ENCODE measurements around the gene GABRA5. TPM values are rescaled to one million over a fixed set of nuclear protein-coding genes. Genes with fewer than 3 reads are reported as not detected.

The GABRA5 gene
- total RNA-seq, 1 donor: 0.43 TPM

DNA sequence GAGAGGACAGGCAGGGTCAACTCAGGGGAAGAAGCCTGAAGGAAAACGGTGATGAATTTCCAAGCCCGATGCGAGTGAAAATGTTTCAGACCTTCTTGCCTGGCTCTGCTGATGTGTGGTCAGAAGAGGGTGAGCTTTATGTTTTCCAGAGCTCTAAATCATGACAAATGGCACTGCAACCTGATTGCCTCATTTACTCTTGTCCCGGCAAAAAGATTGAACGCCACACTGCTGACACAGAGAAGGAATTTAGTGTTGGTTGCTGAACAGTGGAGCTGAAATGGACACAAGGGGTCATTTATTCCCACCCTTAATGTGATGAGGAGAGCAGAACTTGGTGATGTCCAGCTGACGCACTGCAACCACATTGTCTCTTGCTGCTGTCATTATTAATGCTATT, 68.0 kb downstream of the GABRA5 start:
- DNase-seq (ENCODE audit: low read depth): no peak
- H3K4me3 ChIP-seq (ENCODE audit: low read depth, low read length): no peak overlapping the region
- no peak for TF ChIP-seq CTCF (IDR thresholded peaks at IDR 0.05; ENCODE audit: insufficient read depth, low read depth, low read length)

DNA sequence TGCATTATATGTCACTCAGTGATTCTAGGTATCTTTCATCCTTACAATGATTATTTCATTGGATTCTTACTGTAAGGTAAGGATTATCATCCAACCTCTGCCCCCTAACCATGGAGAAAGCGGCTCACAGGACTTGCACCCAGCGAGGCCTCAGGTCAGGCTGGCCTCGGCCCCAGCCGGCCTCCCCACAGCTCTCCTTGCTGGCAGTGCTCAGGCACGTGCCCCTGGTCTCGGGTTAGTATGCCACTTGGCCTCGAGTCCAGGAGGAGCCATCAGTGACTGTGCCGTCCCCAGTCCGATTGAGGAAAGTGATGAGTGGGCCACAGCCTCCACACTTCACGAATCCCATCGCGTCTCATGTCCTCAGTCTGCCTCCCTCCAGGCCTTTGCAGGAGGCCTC, 68.5 kb downstream of the GABRA5 start:
- no peak for DNase-seq (ENCODE audit: low read depth)
- TF ChIP-seq CTCF (IDR thresholded peaks at IDR 0.05; ENCODE audit: insufficient read depth, low read depth, low read length): no peak
- no peak overlapping the region for H3K4me3 ChIP-seq (ENCODE audit: low read depth, low read length)

GRCh38 chr15:26936502-26936901, 69.6 kb downstream of the GABRA5 start:
- DNase-seq (ENCODE audit: low read depth): no peak
- TF ChIP-seq CTCF (IDR thresholded peaks at IDR 0.05; ENCODE audit: insufficient read depth, low read depth, low read length): no peak
- H3K4me3 ChIP-seq (ENCODE audit: low read depth, low read length): no peak overlapping the region

DNA sequence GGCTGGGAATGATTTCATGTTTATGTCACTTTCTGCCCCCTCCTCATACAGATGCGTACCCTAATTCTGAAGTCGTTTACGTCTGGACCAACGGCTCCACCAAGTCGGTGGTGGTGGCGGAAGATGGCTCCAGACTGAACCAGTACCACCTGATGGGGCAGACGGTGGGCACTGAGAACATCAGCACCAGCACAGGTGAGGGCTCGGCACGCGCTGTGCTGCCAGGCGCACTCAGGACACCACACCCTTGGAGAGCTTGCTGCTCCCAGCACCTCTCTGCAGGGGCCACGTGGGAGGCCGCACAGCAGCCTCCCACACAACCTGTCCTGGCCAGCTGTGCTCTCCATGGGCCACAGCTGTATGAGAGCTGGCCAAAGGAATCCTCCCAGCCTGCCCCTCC, 70.3 kb downstream of the GABRA5 start:
- no peak overlapping the region for H3K4me3 ChIP-seq (ENCODE audit: low read depth, low read length)
- TF ChIP-seq CTCF (IDR thresholded peaks at IDR 0.05; ENCODE audit: insufficient read depth, low read depth, low read length): no peak
- no peak for DNase-seq (ENCODE audit: low read depth)

GRCh38 chr15:26939398-26939797, 72.5 kb downstream of the GABRA5 start:
- no peak for TF ChIP-seq CTCF (IDR thresholded peaks at IDR 0.05; ENCODE audit: insufficient read depth, low read depth, low read length)
- H3K4me3 ChIP-seq (ENCODE audit: low read depth, low read length): no peak overlapping the region
- DNase-seq (ENCODE audit: low read depth): no peak

GRCh38 chr15:26941489-26941888, 74.6 kb downstream of the GABRA5 start:
- no peak overlapping the region for H3K4me3 ChIP-seq (ENCODE audit: low read depth, low read length)
- no peak for TF ChIP-seq CTCF (IDR thresholded peaks at IDR 0.05; ENCODE audit: insufficient read depth, low read depth, low read length)
- no peak for DNase-seq (ENCODE audit: low read depth)

- H3K4me3 ChIP-seq (ENCODE audit: low read depth, low read length): no peak overlapping the region
- DNase-seq (ENCODE audit: low read depth): no peak
- no peak for TF ChIP-seq CTCF (IDR thresholded peaks at IDR 0.05; ENCODE audit: insufficient read depth, low read depth, low read length)
Observed at GRCh38 chr15:26943866-26944265, 77.0 kb downstream of the GABRA5 start.

All from fibroblast of villous mesenchyme (primary cell).